Sigmoid colon (tissue), 7 donors: Measurements from ENCODE around the gene RMDN2. TPM values are rescaled to one million over a fixed set of nuclear protein-coding genes. Genes with fewer than 3 reads are reported as not detected.
"Not testable (repeated sequence)": the region's sequence is repeated elsewhere in the genome, so short reads cannot be mapped to it uniquely, and the experiment has no call there.

ENCODE experiments used
- DNase-seq: peaks from one replicate; pipeline ENCODE4 v3.0.0-alpha.2; 2019
- H3K27ac ChIP-seq, 4 donors: fragments of 200-600 bp; sonication (generic); one replicate each; pipeline ENCODE4 v1.5.1; 2016 to 2019; ENCODE audit warnings: mild to moderate bottlenecking in 1 of 4
- H3K27me3 ChIP-seq, 3 donors: fragments of 200-600 bp; sonication (generic); one replicate each; pipeline ENCODE4 v1.5.1; 2019; ENCODE audit warnings: mild to moderate bottlenecking in 1 of 3
- H3K36me3 ChIP-seq, 4 donors: fragments of 200-600 bp; sonication (generic); one replicate each; pipeline ENCODE4 v1.5.1; 2016 to 2019
- H3K4me1 ChIP-seq, 4 donors: fragments of 200-600 bp; sonication (generic); one replicate each; pipeline ENCODE4 v1.5.1; 2017 to 2019
- H3K4me3 ChIP-seq, 4 donors: fragments of 200-600 bp; sonication (generic); one replicate each; pipeline ENCODE4 v1.5.1; 2017 to 2019; ENCODE audit warnings: mild to moderate bottlenecking in 2 of 4, moderate library complexity in 1 of 4
- H3K9me3 ChIP-seq, 4 donors: fragments of 200-600 bp in 3 of 4; sonication (generic) in 3 of 4; one replicate each; pipeline versions ENCODE4 v1.5.1 to v1.6.1; 2013 to 2019
- CTCF ChIP-seq, 4 experiments: fragments of 450-650 bp in 3 of 4; fragments of 200-600 bp in 1 of 4; IDR thresholded peaks; one replicate each; pipeline ENCODE4 v1.5.1; 2016 to 2019; ENCODE audit warnings: antibody characterized with exemption in 4 of 4, mild to moderate bottlenecking in 3 of 4, moderate library complexity in 2 of 4
- EP300 ChIP-seq, 4 donors: sonication (generic); formaldehyde crosslinking; IDR thresholded peaks; one replicate each; pipeline ENCODE4 v1.6.1; 2017; ENCODE audit warnings: antibody characterized with exemption in 4 of 4
- POLR2A ChIP-seq, 2 donors: fragments of 450-650 bp; IDR thresholded peaks; one replicate each; pipeline ENCODE4 v1.6.1; 2016; ENCODE audit warnings: antibody characterized with exemption in 2 of 2, mild to moderate bottlenecking in 2 of 2, moderate library complexity in 2 of 2
- POLR2AphosphoS5 ChIP-seq, 4 donors: sonication (generic); formaldehyde crosslinking; IDR thresholded peaks; one replicate each; pipeline ENCODE4 v1.6.1; 2017; ENCODE audit warnings: antibody characterized with exemption in 4 of 4
- WGBS, 2 donors: extraction: QIAGEN DNeasy Blood & Tissue Kit; methylation state at CpG; one replicate each; pipeline ENCODE4 v1.1.7; 2013; 5-methylcytosine and 5-hydroxymethylcytosine counted together
- intact Hi-C: fragments of 100-400 bp; cut with DNase I; formaldehyde crosslinking; loops from one replicate; pipeline ENCODE4 v1.15.1; 2023
- polyA plus RNA-seq, 3 donors: library from polyadenylated mRNA; stranded (reverse); fragments of 200-250 nt; gene quantifications; one replicate each; pipeline ENCODE4 v1.2.3, GENCODE V29; 2013
- total RNA-seq, 4 donors: library from RNA; depleted of rRNA; stranded (reverse); fragments of >200 nt; gene quantifications; one replicate each; pipeline ENCODE4 v1.1.0, GENCODE V29; 2016
- donor health status: healthy with polysubstance abuse.
- donor health status: Bipolar disorder and iron deficiency.
- donor health status: healthy.

RMDN2 gene
- total and polyA plus RNA-seq, 7 donors = 4.2 to 15.6 (median 8.6) TPM

- H3K27me3 ChIP-seq = no peaks in the 10 kb centered on the region
- no peaks in the 10 kb centered on the region for H3K4me1 ChIP-seq
- DNase-seq = no peak
- H3K36me3 ChIP-seq = no peaks in the 10 kb centered on the region
- no peak overlapping the region for H3K4me3 ChIP-seq
- 96 to 99% methylated on average over 1 of the region's 1 CpG for WGBS, 2 donors
- TF ChIP-seq EP300 (IDR thresholded peaks at IDR 0.05) = no peak
- TF ChIP-seq POLR2A (IDR thresholded peaks at IDR 0.05) = no peak
- TF ChIP-seq CTCF (IDR thresholded peaks at IDR 0.05) = no peak
- TF ChIP-seq POLR2AphosphoS5 (IDR thresholded peaks at IDR 0.05) = no peak
- H3K9me3 ChIP-seq = no peaks in the 10 kb centered on the region
- intact Hi-C loops = no loop called here
- H3K27ac ChIP-seq = no peak overlapping the region
Measured at GRCh38 chr2:37947306-37947705, 22.2 kb downstream of the RMDN2 start.

GRCh38 chr2:37962018-37962739 is 37.1 kb downstream of the RMDN2 start:
- H3K4me1 ChIP-seq, H3K27ac ChIP-seq, intact Hi-C loops, H3K9me3 ChIP-seq, H3K27me3 ChIP-seq, DNase-seq, H3K4me3 ChIP-seq, H3K36me3 ChIP-seq: not testable (repeated sequence)
- WGBS, 2 donors = 67 to 73% methylated on average over 7 of the region's 7 CpGs

GRCh38 chr2:37962740-37963121 is 37.6 kb downstream of the RMDN2 start:
- H3K36me3 ChIP-seq, H3K27me3 ChIP-seq, H3K4me3 ChIP-seq, H3K4me1 ChIP-seq, DNase-seq, intact Hi-C loops, H3K27ac ChIP-seq, H3K9me3 ChIP-seq: not testable (repeated sequence)
- WGBS, 2 donors = 84 to 85% methylated on average over 9 of the region's 9 CpGs

GRCh38 chr2:37963901-37964300 is 38.8 kb downstream of the RMDN2 start:
- intact Hi-C loops, H3K9me3 ChIP-seq, DNase-seq, H3K4me3 ChIP-seq, H3K36me3 ChIP-seq, H3K27me3 ChIP-seq, H3K27ac ChIP-seq, H3K4me1 ChIP-seq: not testable (repeated sequence)
- 89 to 97% methylated on average over 33 of the region's 33 CpGs for WGBS, 2 donors

- H3K9me3 ChIP-seq = no peaks in the 10 kb centered on the region
- DNase-seq = no peak
- H3K4me3 ChIP-seq = no peak overlapping the region
- WGBS, 2 donors = 96 to 97% methylated on average over 3 of the region's 3 CpGs
- no peaks in the 10 kb centered on the region for H3K27me3 ChIP-seq
- TF ChIP-seq POLR2AphosphoS5 (IDR thresholded peaks at IDR 0.05) (no peak), CTCF (IDR thresholded peaks at IDR 0.05) (no peak), POLR2A (IDR thresholded peaks at IDR 0.05) (no peak), EP300 (IDR thresholded peaks at IDR 0.05) (no peak)
- no peak overlapping the region for H3K27ac ChIP-seq
- no peaks in the 10 kb centered on the region for H3K4me1 ChIP-seq
- H3K36me3 ChIP-seq = no peaks in the 10 kb centered on the region
- intact Hi-C loops = no loop called here
Measured at GRCh38 chr2:37966326-37966725, 41.2 kb downstream of the RMDN2 start.

- H3K27me3 ChIP-seq = no peaks in the 10 kb centered on the region
- H3K27ac ChIP-seq = no peak overlapping the region
- TF ChIP-seq CTCF (IDR thresholded peaks at IDR 0.05) (no peak), POLR2A (IDR thresholded peaks at IDR 0.05) (no peak), POLR2AphosphoS5 (IDR thresholded peaks at IDR 0.05) (no peak), EP300 (IDR thresholded peaks at IDR 0.05) (no peak)
- intact Hi-C loops = no loop called here
- no peaks in the 10 kb centered on the region for H3K4me1 ChIP-seq
- H3K9me3 ChIP-seq = no peaks in the 10 kb centered on the region
- no peaks in the 10 kb centered on the region for H3K36me3 ChIP-seq
- H3K4me3 ChIP-seq = no peak overlapping the region
- no peak for DNase-seq
Measured at GRCh38 chr2:37969731-37970130, 44.6 kb downstream of the RMDN2 start.
